Motor neuron (in vitro differentiated cells): Measurements from ENCODE around the gene TCP11L2. TPM values are rescaled to one million over a fixed set of nuclear protein-coding genes. Genes with fewer than 3 reads are reported as not detected.
"Not testable (repeated sequence)": the region's sequence is repeated elsewhere in the genome, so short reads cannot be mapped to it uniquely, and the experiment has no call there.

ENCODE experiments used
- ATAC-seq, 8 experiments: fragments of 200-7000 bp; cut with Tn5 transposase; replicated peaks in 6 of 8; 2 replicates each; pipeline ENCODE4 v1.8.0; 2021; ENCODE audit warnings: mild to moderate bottlenecking in 8 of 8, moderate library complexity in 8 of 8
- H3K27ac ChIP-seq, 2 donors: fragments of 250-450 bp; sonication (Bioruptor Pico); 2 replicates each; pipeline ENCODE4 v1.9.0; 2021; ENCODE audit warnings: antibody characterized with exemption in 2 of 2, mild to moderate bottlenecking in 2 of 2, moderate library complexity in 1 of 2
- H3K4me1 ChIP-seq, 2 donors: fragments of 250-450 bp; sonication (Bioruptor Pico); replicated peaks in 1 of 2; 2 replicates each; pipeline ENCODE4 v1.6.1; 2021; ENCODE audit warnings: antibody characterized with exemption in 2 of 2, mild to moderate bottlenecking in 2 of 2, moderate library complexity in 1 of 2
- H3K4me3 ChIP-seq, 5 donors: fragments of 250-450 bp; sonication (Bioruptor Pico); 2 replicates each; pipeline ENCODE4 v1.9.0; 2021; ENCODE audit warnings: antibody characterized with exemption in 5 of 5, mild to moderate bottlenecking in 5 of 5, moderate library complexity in 4 of 5
- WGBS, 10 experiments: fragments of 450-650 bp; shearing (Covaris generic); methylation state at CpG; one replicate each; pipeline ENCODE4 v1.0.0; 2022; 5-methylcytosine and 5-hydroxymethylcytosine counted together
- in situ Hi-C, 9 experiments: fragments of 400-800 bp; cut with MboI; loops; one replicate each; pipeline ENCODE4 v1.15.0; 2021; ENCODE audit warnings: low sequenced_read_pairs in 9 of 9, low pct_unique_long_range_greater_than_20kb in 2 of 9; ENCODE audit not compliant: unreplicated experiment in 9 of 9
- total RNA-seq, 8 experiments: library from RNA; unstranded; fragments of 300-600 nt; gene quantifications; 2 replicates each; pipeline versions ENCODE4 v1.2.3 to v1.2.4, GENCODE V29; 2022

The TCP11L2 gene
- total RNA-seq, 8 experiments from 2014 or later = 6.7 to 43.0 (median 14.2) TPM

DNA sequence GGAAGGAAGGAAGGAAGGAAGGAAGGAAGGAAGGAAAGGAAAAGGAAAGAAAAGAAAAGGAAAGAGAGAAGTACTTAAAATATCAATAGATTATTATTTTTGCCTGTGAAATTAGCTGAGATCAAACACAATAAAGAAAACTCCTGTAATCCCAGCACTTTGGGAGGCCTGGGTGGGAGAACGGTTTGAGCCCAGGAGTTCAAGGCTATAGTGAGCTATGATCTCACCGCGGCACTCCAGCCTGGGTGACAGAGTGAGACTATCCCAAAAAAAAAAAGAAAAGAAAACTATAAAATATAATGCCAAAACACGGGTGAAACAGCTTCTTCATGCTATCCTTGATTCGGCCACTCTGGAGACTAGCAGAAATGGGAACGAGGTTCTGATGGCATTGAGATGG, 28.5 kb upstream of the TCP11L2 start:
- WGBS, 10 experiments = 80 to 100% (median 92%) methylated on average over 1 to 6 of the region's 6 CpGs; no CpG with 5 or more reads in 3 of the 10 experiments
- Histone ChIP-seq H3K4me3 (no peak overlapping the region), H3K4me1 (no peaks in the 10 kb centered on the region), H3K27ac (no peak overlapping the region)
- ATAC-seq = no peak
- in situ Hi-C loops = no loop called here

DNA sequence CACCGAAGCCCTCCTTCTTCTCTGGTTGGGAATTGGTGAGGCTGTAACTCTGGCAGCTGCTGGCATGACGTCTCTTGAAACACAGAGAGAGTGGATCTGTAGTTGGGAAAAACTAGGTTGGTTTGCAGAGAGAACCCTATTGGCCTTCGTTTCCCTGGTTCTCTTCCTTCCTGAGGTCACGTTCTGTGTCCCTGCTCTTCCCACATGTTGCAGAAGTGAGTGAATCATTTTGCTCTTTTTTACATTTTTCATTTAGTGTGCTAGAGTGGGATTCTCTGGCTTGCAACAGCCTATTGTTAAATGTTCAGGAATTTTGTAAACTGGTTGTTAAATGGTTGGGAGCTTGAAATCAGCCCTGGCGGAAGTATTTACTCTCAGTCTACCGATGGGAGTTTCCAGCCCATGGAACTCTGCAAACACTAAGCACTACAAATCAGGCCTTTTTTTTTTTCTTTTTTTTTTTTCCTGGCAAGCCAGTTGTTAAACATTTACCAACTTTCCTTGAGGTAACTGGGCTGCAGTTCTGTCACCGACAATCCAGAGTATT, 27.9 kb upstream of the TCP11L2 start:
- ATAC-seq = peak in 1 of 8 experiments; percentile 80
- H3K4me1 ChIP-seq = no peaks in the 10 kb centered on the region
- 21 to 81% (median 59%) methylated on average over 2 to 7 of the region's 7 CpGs for WGBS, 10 experiments
- H3K27ac ChIP-seq = no peak overlapping the region
- in situ Hi-C loops = no loop called here
- H3K4me3 ChIP-seq = no peak overlapping the region

DNA sequence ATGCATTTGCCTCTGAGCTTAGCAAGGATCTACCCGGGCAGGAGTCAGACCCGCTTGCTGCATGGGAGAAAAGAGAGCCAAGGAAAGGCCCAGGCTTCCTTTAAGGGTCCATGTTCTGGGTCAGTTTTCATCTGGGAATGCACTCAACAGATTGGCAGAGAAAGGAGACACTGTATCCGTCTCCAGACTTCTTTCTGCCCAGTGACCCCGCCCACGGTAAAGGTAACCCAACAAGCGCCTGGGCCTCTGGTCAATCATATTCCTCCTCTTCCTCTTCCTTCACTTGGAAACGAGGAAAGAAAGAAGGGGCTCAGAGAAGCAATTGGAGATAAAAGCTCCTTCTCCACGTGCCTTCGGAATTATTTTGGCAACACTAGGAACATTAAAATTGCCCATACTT, 27.1 kb upstream of the TCP11L2 start:
- 57 to 95% (median 82%) methylated on average over 1 to 9 of the region's 9 CpGs; no CpG with 5 or more reads in 1 of the 10 experiments for WGBS, 10 experiments
- no peak overlapping the region for H3K4me3 ChIP-seq
- no peaks in the 10 kb centered on the region for H3K4me1 ChIP-seq
- no peak for ATAC-seq
- no peak overlapping the region for H3K27ac ChIP-seq
- in situ Hi-C loops = no loop called here

- Histone ChIP-seq H3K27ac (no peak overlapping the region), H3K4me3 (no peak overlapping the region), H3K4me1 (no peaks in the 10 kb centered on the region)
- 51 to 100% (median 90%) methylated on average over 1 to 4 of the region's 4 CpGs; no CpG with 5 or more reads in 1 of the 10 experiments for WGBS, 10 experiments
- no peak for ATAC-seq
- in situ Hi-C loops = no loop called here
Measured at GRCh38 chr12:106276032-106276740, 26.3 kb upstream of the TCP11L2 start.

DNA sequence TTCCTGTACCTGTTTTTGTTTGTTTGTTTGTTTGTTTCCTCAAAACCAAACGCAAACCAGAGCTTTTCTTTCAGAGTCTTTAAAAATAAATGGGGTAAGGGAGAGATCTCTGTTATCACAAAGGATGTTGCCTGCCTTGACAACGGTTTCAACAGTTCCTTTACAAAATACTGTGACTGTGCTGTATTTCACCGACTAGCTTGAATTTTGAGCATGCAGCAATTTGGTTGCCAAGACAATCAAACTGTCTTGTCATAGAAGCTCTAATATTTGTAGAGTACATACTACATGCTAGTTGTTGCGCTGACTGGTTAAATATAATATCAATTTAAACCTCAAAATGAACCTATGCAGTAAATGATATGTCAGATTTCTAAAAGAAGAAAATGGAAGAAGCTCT, 22.4 kb upstream of the TCP11L2 start:
- no peak overlapping the region for H3K27ac ChIP-seq

DNA sequence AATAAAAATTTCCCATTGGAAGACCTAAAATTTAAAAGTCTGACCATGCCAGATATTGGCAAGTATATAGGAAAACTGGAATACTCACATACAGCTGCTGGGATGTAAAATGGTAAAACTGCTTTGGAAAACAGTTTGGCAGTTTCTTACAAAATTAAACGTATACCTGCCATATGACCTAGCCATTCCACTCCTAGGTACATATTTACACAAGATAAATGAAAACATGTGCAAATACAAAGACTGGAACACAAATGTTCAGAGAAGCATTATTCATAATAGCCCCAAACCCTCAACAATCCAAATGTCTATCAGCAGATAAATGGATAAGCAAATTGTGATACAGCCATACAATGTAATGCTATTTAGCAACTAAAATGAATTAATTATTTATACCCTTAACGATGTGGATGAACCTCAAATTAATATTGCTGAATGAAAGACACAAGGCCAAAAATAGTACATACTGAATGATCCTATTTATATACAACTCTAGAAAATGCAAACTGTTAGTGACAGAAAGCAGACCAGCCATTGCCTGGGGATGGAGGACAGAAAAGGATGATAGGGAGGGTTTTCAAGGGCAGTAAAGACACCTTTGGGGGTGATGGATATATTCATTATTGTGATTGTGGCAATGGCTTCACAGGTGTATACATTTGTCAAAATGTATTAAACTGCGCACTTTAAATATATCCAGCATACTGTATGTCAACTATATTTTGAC, 21.3 kb upstream of the TCP11L2 start:
- no peak for ATAC-seq
- in situ Hi-C loops = loop anchor here in 1 of 9 experiments (10.0 kb wide), 1 partner anchor 46 kb away; no protein-coding TSS in a partner anchor
- H3K27ac ChIP-seq = no peak overlapping the region
- H3K4me3 ChIP-seq = no peak overlapping the region
- 0 to 100% (median 71%) methylated on average over 1 to 3 of the region's 3 CpGs; no CpG with 5 or more reads in 1 of the 10 experiments for WGBS, 10 experiments
- H3K4me1 ChIP-seq = no peaks in the 10 kb centered on the region

More for the DNA sequence above, 22.4 kb upstream of the TCP11L2 start:
- peak in 1 of 8 experiments; percentile 72 for ATAC-seq
- in situ Hi-C loops = loop anchor here in 1 of 9 experiments (10.0 kb wide), 1 partner anchor 45 kb away; no protein-coding TSS in a partner anchor
- 41 to 100% (median 79%) methylated on average over 1 to 4 of the region's 4 CpGs; no CpG with 5 or more reads in 1 of the 10 experiments for WGBS, 10 experiments
- Histone ChIP-seq H3K4me1 (no peaks in the 10 kb centered on the region), H3K4me3 (no peak overlapping the region)

GRCh38 chr12:106281804-106282203, 20.7 kb upstream of the TCP11L2 start:
- H3K4me3 ChIP-seq = no peak overlapping the region
- no peaks in the 10 kb centered on the region for H3K4me1 ChIP-seq
- no peak overlapping the region for H3K27ac ChIP-seq
- ATAC-seq = no peak
- in situ Hi-C loops = loop anchor here in 1 of 9 experiments (10.0 kb wide), 1 partner anchor 47 kb away; no protein-coding TSS in a partner anchor
- WGBS, 10 experiments = 60 to 100% (median 90%) methylated on average over 1 to 4 of the region's 4 CpGs; no CpG with 5 or more reads in 3 of the 10 experiments

- WGBS, 10 experiments = 6 to 80% (median 33%) methylated on average over 1 to 7 of the region's 7 CpGs; no CpG with 5 or more reads in 2 of the 10 experiments
- H3K4me1 ChIP-seq = no peaks in the 10 kb centered on the region
- ATAC-seq = peak; percentile 47 to 89 (median 62)
- H3K27ac ChIP-seq = no peak overlapping the region
- no peak overlapping the region for H3K4me3 ChIP-seq
- in situ Hi-C loops = loop anchor here in 1 of 9 experiments (10.0 kb wide), 1 partner anchor 48 kb away; no protein-coding TSS in a partner anchor
Measured at GRCh38 chr12:106282457-106283097, 20.0 kb upstream of the TCP11L2 start.

- H3K4me3 ChIP-seq = no peak overlapping the region
- H3K27ac ChIP-seq = no peak overlapping the region
- ATAC-seq = no peak
- H3K4me1 ChIP-seq = peaks cover 0 to 6% of the 10 kb centered on the region in 2 donors
- 7 to 91% (median 72%) methylated on average over 1 to 10 of the region's 10 CpGs for WGBS, 10 experiments
- in situ Hi-C loops = loop anchor here in 1 of 9 experiments (10.0 kb wide), 1 partner anchor 50 kb away; no protein-coding TSS in a partner anchor
Measured at GRCh38 chr12:106284358-106285105, 18.0 kb upstream of the TCP11L2 start.

DNA sequence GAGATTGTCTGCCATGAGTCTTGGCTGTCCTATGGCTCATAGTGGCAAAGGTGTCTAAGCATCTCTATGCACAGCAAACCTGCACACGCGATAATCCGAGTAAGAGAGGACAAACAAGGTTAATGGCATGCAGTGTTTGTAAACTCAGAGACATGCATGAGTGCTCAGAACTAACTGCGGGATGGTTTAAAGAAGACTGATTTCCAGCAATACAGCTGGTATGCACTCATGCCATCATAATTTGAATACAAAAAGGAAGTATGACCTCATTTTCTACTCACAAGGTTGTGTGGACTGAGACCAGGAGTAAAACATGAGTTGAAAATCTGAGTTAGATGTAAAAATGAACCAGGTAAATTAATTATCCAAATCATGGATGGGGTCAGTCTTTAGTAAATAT, 16.6 kb upstream of the TCP11L2 start:
- peak in 5 of 8 experiments; percentile 47 to 68 (median 57) for ATAC-seq
- Histone ChIP-seq H3K27ac (no peak overlapping the region), H3K4me3 (no peak overlapping the region), H3K4me1 (peaks cover 0 to 6% of the 10 kb centered on the region in 2 donors)
- 56 to 90% (median 82%) methylated on average over 2 to 4 of the region's 4 CpGs; no CpG with 5 or more reads in 4 of the 10 experiments for WGBS, 10 experiments
- in situ Hi-C loops = loop anchor here in 1 of 9 experiments (10.0 kb wide), 1 partner anchor 51 kb away; no protein-coding TSS in a partner anchor

GRCh38 chr12:106286576-106287162, 15.9 kb upstream of the TCP11L2 start:
- WGBS, 10 experiments = 48 to 100% (median 92%) methylated on average over 1 to 12 of the region's 14 CpGs
- not testable (repeated sequence) for H3K4me3 ChIP-seq, ATAC-seq, H3K27ac ChIP-seq, H3K4me1 ChIP-seq
- in situ Hi-C loops = loop anchor here in 1 of 9 experiments (10.0 kb wide), 1 partner anchor 52 kb away; no protein-coding TSS in a partner anchor
